Erythroblast (primary cell): ENCODE data around the gene RTCA.
"Not testable (repeated sequence)": the region's sequence is repeated elsewhere in the genome, so short reads cannot be mapped to it uniquely, and the experiment has no call there.

Experiments used
- GATA1 ChIP-seq: IDR thresholded peaks from 2 replicates; pipeline ENCODE4 v1.6.1; 2011; ENCODE audit warnings: low read depth, mild to moderate bottlenecking, control low read depth, low read length, moderate library complexity
- POLR2A ChIP-seq: IDR thresholded peaks from 2 replicates; pipeline ENCODE4 v1.6.1; 2011; ENCODE audit warnings: mild to moderate bottlenecking, low read length

DNA sequence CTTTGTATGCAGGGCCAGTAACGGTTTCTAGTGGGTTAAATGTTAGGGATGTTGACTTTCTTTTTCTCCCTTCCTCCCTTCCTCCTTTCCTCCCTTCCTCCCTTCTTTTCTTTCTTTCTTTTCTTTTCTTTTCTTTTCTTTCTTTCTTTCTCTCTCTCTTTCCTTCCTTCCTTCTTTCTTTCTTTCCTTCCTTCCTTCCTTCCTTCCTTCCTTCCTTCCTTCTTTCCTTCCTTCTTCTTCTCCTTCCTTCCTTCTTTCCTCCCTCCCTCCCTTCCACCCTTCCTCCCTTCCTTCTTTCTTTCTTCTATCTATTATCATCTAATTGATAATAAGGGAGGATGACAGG, 60.3 kb downstream of the RTCA start:
- TF ChIP-seq POLR2A, GATA1: not testable (repeated sequence)
